ENCODE results near the gene ERN1.
"Not testable (repeated sequence)": the region's sequence is repeated elsewhere in the genome, so short reads cannot be mapped to it uniquely, and the experiment has no call there.

Gene ERN1

DNA sequence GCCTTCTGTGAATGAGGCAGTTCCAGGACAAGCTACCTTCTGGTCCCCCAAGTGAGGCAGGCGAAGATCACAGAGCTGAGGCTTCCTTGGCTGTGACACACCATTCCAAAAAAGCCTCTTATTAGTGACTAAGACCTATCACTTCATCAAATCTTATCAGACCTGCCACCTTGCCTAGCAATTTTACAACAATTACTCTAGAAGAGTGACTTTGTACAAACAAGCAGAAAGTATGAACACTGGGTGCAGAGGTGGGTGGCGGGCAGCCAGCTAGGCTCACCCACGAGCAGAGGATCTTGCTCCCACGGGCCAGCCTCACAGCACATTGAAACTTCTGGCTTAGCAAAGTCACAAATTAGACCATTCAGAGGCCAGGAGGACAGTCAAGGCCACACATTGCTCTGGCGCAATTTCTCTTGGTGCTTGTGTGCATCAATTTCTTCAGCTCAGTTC, 107.3 kb downstream of the ERN1 start:
- DNase-seq: no peak

DNA sequence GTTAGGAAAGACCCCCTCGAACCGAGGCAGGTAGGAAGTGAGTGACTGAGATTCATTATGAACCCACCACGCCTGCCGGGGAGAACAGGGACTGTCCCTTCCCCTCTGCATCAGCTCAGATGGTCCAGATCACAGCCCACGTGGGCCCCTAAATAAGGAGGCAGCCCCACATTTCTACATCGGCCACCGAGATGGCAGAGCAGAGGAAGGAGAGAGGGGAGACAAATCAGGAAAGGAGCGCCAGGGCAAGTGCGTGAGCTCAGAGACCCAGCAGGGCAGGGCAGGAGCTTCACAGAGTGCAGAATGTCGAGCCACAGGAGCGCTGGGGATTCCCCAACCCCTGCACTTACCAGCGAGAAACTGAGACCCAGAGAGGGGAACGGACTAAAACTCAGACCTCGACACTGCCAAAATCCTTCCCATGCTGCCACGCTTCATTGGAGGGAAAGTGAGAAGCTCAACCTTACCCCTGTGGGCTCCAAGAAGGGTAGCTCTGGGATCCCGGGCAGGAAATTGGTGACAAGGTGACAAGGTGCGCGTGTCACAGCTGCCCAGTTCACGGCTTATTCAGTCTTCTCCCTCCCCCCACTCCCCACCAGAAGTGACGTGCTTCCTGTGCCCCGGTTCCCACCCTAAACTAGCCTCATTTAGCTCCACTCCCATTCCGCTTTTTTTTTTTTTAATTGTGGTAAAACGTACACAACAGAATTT, 109.7 kb downstream of the ERN1 start, which contains the start of gene ICAM2:
Gene ICAM2, minus strand, starts transcription at position 578 of the 711 bp plus-strand sequence. CDS start 13,942 bp downstream, outside the sequence.
- DNase-seq: peak; percentile 96

DNA sequence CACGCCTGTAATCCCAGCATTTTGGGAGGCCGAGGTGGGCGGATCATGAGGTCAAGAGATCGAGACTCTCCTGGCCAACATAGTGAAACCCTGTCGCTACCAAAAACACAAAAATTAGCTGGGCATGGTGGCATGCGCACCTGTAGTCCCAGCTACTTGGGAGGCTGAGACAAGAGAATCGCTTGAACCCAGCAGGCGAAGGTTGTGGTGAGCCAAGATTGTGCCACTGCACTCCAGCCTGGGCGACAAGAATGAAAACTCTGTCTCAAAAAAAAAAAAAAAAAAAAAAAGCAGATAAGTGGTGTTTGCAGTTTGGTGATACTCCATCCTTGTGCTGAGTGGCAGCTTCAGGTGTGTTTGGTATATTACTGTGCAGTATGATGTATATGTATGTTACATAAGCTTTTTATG, 110.4 kb downstream of the ERN1 start:
- not testable (repeated sequence) for DNase-seq

DNA sequence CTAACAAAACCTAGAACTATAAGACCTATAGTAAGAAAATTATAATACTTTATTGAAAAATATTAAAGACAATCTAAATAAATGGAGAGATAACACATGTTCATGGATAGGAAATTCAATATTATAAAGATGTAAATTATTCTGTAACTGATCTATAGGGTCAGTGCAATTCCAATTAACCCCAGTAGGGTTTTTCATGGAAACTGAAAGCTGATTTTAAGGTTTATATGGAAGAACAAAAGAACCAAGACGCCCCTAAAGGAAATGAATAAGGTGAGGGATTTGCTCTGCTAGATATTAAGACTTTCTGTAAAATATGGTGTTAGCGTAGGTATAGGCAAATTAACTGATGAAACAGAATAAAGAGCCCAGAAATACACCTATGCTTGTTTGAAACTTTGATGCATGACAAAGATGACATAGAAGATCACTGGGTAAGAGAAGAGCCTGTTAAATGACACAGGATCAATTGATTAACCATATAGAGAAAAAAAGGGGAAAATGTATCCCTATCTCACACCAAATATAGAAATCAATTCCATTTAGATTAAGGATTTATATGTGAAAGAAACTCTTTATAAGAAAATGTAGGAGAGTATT, 112.5 kb downstream of the ERN1 start:
- DNase-seq: no peak

DNA sequence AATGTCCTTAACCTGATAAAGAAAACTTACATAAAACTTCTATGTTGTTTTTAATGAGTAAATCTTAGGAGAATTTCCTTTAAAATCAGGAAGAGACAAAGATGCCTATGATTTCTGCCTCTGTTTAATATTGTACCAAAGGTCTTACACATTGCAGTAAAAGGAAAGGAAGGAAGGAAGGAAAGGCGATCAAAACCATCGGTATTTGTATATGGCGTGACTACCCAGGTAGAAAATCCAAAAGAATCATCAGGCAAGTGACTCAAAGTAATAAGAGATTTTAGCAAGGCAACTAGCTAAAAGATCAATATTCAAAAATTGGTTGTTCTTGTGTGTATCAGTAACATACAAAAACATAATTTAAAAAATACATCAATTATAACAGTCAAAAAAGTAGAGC, 113.0 kb downstream of the ERN1 start:
- no peak for DNase-seq

DNA sequence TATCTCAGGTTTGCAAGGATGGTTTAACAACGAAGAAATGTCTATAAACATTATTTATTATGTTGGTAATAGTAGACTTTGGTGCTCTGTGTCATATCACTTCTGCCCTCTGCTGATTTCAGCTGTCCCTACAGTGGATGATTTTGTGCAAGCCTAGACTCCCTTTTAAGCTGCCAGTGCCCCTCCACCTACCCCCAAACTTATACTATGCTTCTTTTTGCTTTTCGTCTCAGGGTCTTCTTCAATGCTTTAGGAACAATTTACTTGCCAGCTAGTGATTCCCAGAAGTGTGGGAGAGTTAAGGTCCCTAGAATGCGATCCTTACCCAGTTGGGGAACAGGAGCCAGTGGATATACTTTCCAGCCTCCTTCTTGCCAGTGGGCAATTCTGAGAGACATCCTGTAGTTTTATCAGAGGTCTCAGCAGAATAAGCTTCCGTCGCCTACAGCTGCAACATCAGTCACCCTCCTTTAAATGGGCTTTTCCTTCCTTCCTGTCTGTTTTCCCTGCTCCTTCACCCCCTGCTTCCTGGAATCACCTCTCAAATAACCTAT, 113.6 kb downstream of the ERN1 start:
- no peak for DNase-seq

DNA sequence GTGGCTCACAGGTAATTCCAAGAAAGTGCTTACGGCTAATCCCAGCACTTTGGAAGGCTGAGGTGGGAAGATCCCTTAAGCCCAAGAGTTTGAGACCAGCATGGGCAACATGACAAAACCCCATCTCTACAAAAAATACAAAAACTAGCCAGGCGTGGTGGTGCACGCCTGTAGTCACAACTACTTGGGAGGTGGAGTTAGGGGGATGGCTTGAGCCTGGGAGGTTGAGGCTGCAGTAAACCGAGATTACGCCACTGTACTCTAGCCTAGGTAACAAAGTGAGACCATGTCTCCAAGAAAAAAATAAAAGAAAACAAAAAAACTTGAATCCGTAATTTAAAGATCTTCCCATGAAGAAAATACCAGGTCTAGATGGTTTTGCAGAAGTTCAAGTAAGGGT, 114.5 kb downstream of the ERN1 start:
- no peak for DNase-seq

DNA sequence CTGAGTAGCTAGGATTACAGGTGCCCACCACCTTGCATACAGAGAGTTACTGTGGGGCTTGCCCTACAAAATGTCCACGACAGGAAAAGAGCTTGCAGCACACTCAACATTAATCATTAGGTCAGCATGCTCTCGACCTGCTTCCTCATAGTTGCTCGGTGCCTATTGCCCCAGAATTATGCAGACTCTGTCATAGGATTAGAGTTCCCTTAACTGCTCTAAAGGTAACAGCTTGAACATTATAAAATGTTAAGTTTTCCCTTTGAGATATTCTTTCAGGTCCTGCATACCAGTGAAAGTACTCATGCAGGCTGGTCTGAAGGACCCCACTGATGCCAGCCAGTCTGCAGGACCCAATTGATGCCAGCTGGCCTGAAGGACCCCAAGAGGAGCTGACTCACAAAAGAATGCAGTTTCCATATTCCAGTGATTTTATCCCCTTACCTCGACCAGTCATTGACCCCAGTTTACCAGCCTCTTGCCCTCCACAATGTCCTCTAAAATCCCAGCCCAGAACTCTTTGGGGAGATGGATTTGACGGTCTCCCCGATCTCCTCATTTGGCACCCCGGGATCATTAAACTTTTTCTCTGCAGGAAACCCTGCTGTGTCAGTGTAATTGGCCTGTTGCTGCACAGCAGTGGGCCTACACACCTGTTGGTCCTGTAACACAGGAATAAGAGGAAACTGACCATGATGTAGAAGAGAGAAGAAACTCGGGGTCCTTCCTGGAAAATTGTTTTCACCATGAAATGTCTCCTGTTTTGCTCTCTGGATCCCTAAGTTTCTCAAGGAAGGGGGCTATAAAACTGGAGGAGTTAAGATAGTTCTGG, 120.2 kb downstream of the ERN1 start:
- no peak for DNase-seq

DNA sequence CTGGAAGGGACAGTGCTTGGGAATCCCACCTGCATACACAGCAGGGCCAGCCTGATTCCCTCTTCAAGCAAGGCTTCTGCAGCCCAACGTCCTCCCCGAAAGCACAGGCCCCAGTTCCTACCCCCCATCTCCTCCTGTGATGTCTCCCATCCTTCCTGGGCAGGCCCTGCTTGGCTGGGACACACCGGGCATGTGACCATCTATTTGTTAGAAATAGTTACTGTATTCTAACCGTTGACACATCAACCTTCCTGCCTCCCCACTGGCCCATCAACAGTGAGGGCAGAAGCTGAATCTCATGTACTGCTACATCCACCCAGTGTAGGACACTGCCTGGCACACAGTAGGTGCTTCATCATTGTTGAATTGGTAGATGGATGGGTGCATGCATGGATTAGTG, 121.1 kb downstream of the ERN1 start:
- peak; percentile 47 for DNase-seq

DNA sequence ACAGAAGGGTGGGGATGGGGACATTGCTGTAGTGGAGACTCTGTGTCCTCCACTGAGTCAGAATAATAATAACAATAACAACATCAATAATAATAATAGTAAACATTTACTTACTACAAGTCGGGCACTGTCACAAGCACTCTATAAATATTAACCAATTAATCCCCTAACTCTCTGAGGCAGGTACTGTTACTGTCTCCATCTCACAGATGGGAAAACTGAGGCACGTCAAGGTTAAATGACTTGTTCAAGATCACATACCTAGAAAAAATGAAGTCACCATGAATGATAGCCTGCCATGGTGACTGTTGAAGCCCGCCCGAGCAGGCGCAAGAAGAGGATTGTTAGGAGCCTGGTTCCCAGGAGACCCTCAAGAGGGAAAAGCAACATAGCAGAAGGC, 121.6 kb downstream of the ERN1 start:
- DNase-seq: no peak

DNA sequence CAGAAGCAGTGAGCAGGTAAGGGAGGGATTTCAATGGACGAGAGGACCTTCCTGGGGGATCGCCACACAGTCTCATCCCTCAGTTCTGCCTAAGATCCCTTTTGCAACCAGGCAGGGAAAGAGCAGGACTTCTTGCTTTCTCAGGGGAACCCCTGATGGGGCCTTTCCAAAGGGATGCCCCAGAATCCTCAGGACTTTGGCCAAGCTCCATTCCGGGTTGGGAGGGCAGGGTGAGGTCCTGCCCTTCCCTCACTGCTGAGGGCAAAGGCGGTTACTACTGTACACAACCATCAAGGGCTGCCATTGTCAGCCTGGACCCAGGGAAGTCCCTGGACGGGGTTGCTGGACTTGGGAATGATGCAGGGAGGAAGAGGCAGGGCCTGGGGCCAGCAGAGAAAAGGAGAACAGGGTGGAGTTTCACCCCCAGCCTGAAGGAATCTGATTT, 122.1 kb downstream of the ERN1 start:
- no peak for DNase-seq

DNA sequence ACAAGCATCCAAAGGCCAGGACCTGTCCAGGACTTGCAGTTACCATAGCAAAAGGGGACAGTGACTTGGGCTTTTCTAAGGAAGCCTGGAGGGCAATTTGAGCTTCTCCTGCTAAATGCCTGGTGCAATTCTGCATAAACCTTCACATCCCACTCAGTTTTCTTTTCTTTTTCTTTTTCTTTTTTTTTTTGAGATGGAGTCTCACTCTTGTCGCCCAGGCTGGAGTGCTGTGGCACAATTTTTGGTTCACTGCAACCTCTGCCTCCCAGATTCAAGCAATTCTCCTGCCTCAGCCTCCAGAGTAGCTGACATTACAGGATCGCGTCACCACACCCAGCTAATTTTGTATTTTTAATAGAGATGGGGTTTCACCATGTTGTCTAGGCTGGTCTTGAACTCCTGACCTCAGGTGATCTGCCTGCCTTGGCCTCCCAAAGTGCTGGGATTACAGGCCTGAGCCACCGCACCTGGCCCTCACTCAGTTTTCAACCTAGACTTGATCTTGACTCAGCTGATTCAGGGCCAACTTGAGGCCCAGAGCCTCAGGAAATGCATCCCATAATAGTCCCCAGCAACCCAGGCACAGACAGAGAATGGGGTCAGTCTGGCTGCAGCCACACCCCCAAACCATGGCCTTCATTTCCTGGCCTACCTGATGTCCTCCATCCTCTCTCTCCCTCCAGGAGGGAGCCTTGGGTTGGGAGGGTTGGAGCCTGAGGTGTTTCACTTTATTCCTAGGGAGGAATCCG, 122.7 kb downstream of the ERN1 start:
- not testable (repeated sequence) for DNase-seq

DNA sequence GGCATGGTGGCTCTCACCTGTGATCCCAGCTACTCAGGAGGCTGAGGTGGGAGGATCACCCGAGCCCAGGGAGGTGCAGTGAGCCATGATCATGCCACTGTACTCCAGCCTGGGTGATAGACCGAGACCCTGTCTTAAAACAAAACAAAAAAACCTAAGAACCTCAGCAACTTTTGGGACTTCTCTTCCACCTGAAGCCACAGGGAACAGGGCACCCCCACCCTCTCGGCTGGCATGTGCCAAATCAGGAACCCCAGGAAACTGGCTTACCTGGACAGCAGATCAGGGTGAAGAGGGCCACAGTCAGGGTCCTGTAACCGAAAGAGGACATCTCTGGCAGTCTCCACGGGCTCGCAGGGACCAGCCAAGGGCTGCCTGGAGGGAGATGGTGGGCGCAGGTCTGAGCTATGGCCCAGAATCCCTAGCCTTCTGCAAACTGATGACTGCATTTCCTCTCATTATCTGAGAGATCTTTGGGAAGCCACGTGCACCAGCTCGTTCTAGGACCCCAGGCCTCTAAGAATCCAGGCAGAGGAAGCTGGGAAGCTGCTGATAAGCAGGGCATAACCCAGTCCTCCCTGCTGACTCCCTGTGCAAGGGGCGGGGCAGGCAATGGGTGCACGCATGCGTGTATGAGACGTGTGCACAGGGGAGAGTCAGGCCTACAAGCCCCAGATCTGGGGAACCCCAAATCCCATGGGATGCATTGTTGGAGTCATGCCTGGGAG, 123.4 kb downstream of the ERN1 start:
- peak; percentile 60 for DNase-seq

DNA sequence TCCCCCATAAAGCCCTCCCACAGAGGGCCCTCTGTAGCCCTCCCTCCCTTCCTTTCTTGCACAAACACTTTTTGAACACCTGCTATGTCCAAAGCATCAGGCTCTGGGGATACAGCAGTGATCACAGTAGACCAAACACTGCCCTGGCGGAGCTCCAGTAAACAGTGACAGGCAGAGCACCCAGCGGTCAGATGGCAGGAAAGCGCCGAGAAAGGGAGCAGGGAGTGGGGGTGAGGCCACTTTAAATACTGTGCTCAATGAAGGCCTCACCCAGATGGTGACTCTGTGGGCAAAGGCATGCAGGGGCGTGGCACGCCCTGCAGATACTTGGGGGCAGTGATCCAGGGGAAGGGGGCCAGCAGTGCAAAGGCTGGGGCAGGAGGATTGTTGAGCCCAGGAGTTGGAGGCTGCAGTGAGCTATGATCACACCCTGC, 124.2 kb downstream of the ERN1 start:
- peak; percentile 28 for DNase-seq

DNA sequence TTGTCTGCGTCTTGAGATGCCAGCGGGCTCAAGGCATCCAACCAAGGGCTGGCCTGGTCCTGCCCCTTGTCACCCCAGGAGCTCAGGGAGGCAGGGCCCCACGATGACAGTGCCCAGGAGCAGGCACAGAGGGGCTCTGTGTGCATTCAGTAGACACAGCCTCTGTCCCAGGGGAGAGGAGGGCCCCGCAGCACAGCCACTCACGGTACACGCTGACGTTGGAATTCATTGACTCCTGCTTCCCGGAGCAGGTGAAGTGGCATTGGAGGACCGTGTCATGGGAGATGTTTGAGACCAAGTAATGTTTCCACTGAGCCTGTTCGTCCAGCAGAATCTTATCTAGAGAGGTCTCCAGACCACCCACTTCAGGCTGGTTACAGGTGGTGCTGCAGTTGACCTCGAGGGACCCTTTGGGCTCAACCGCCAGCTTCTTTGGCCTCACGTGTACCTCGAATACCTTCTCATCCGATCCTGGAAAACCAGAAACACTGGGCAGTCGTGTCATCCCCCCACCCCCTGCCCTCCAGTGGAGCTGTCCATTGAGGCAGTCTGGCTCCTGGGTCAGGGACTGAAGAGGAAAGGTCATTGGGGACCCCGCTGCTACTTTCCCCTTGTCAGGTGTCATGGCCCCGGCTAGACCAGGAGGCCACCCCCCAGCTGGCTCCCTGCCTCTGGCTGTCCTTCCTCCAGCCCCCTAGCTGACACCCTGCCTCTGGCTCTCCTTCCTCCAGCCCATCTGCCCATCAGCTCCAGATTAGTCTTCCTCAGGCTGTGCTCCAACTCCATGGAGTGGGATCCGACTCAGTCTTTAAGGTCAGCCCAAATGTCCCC, 124.8 kb downstream of the ERN1 start:
- DNase-seq: peak; percentile 57

DNA sequence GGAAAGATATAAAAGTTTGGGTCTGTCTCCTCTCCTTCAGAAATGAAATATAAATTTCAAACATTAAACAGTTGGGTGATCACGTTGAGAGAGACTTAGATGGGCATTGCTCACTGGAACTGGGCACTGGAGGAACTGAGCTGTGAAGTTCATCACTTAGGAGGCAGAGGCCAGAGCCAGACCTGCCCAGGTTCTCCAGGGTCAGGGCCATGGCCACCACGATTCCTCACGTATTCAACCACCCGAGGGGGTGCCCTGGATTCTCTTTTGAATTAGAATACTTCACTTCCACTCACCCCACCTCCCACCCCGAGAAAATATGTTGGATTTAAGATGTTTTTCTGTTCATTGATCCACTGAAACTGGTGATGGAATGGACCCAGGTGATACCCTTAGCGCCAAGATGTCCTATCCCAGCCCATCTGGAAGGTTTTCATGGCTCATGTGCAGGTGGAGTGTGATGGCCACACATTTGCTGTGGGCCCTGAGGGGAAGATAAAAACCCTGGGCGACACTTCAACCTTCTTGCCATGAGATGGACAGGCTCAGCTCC, 125.7 kb downstream of the ERN1 start:
- peak; percentile 54 for DNase-seq

DNA sequence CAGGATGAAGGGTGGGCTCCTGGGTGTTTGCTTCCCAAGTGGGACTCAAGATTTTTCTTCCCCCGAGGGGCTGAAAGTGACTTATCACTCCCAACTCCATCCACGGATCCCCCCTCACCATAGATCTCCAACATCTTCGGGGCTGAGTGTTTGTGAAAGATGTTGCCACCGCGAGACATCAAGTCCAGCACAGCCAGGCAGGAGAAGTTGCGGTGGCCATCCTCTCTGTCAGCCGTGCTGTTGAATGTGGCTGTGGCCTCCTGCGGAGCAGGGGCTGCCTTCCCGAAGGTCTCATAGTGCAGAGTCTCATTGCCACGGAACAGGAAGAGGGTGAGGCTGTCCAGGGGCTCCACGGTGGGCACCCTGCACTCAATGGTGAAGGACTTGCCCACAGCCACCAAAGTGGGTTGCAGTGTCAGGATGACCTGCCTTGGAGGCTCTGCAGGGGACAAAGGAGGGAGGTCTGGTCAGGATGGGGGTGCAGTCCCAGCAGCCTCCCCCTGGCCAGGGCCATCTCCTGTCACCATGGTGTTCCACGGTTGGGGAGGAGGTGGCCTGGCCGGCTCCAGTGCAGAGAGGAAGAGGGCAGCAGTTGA, 126.3 kb downstream of the ERN1 start:
- DNase-seq: peak; percentile 59

DNA sequence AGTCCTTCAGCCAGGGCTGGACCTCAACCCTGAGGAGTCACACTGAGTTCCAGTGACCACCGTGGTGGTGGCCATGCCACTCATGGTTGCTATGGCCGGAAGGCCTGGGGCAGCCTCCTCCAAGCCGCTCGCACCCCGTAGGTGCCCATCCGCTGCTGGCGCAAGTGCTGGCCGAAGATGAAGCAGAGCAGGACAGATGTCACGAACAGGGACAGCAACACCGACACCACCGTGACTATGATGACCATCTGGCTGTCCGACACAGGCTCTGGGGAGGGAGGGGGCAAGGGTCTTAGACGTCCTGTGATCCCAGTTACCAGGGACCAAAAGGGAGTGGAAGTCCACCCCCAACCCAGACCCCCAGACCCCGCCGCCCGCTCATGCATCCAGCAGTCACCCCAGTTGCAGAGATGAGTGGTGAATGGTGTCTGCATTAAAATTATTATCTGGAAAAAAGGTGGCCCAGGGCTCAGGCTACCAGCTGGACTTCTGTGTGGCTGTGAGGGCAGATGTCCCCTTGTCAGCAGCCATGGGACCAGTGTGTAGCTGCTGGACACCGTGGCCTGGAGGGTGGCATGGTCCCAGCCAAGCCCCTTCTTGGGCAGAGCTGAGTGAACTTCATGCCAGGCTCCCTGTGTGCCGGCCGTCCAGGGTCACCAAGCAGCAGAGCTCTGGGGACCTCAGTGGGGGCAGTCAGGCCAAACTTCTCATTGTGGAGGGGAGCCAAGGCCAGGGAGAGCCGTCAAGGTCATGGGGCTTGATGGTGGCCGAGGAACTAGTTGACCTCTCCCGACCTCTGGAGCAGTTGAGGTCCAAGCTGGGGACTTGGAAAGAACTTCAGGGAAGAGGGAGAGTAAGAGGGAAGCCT, 127.1 kb downstream of the ERN1 start:
- peak; percentile 59 for DNase-seq
